ENCODE data around the gene RUNX2.

- TF ChIP-seq CTCF (IDR thresholded peaks at IDR 0.05 in 8 of 11, conservative IDR thresholded peaks at IDR 0.05 in 3 of 11) (no peak), POLR2AphosphoS5 (IDR thresholded peaks at IDR 0.05) (no peak), POLR2A (IDR thresholded peaks at IDR 0.05) (no peak)
Observed at GRCh38 chr6:45650524-45651135, 322.5 kb downstream of the RUNX2 start.

All from spleen (tissue), 7 donors.